ENCODE measurements around the gene RNF126. TPM values are rescaled to one million over a fixed set of nuclear protein-coding genes. Genes with fewer than 3 reads are reported as not detected.

Gene RNF126
- total RNA-seq, 2 donors from 2014 or later = 54.6 to 74.7 TPM

- peaks cover 5% of the 10 kb centered on the region for H3K36me3 ChIP-seq
- TF ChIP-seq, protein P1, sequence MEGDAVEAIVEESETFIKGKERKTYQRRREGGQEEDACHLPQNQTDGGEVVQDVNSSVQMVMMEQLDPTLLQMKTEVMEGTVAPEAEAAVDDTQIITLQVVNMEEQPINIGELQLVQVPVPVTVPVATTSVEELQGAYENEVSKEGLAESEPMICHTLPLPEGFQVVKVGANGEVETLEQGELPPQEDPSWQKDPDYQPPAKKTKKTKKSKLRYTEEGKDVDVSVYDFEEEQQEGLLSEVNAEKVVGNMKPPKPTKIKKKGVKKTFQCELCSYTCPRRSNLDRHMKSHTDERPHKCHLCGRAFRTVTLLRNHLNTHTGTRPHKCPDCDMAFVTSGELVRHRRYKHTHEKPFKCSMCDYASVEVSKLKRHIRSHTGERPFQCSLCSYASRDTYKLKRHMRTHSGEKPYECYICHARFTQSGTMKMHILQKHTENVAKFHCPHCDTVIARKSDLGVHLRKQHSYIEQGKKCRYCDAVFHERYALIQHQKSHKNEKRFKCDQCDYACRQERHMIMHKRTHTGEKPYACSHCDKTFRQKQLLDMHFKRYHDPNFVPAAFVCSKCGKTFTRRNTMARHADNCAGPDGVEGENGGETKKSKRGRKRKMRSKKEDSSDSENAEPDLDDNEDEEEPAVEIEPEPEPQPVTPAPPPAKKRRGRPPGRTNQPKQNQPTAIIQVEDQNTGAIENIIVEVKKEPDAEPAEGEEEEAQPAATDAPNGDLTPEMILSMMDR (IDR thresholded peaks at IDR 0.05) = no peak
- no peak overlapping the region for H3K4me3 ChIP-seq
- DNase-seq = no peak
- H3K27ac ChIP-seq = no peak overlapping the region
- no peaks in the 10 kb centered on the region for H3K9me3 ChIP-seq
- no peak overlapping the region for H3K9ac ChIP-seq (ENCODE audit: low read depth in 2 of 2, low read length in 2 of 2)
- no peaks in the 10 kb centered on the region for H3K4me1 ChIP-seq
- intact Hi-C loops (cut with DNase I) = no loop called here
- H3K27me3 ChIP-seq = peaks cover 9% of the 10 kb centered on the region
Measured at GRCh38 chr19:616062-616700, 46.8 kb downstream of the RNF126 start.

DNA sequence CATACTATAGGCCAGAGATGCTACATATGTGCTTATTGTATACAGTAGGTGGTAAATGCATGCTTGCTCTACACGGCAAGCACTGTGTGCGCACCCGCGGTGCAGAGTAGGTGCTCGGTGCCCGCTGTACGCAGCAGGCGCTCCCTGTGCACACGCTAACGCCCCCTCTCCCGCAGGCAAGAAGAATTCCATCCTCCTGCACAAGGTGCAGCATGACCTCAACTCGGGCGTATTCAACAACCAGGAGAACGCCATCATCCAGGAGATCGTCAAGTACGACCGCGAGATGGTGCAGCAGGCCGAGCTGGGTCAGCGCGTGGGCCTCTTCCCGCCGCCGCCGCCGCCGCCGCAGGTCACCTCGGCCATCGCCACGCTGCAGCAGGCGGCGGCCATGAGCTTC is 47.4 kb downstream of the RNF126 start:
- peaks cover 5% of the 10 kb centered on the region for H3K36me3 ChIP-seq
- H3K27ac ChIP-seq = no peak overlapping the region
- intact Hi-C loops (cut with DNase I) = no loop called here
- peaks cover 14% of the 10 kb centered on the region for H3K27me3 ChIP-seq
- no peak for DNase-seq
- H3K9ac ChIP-seq (ENCODE audit: low read depth in 2 of 2, low read length in 2 of 2) = no peak overlapping the region
- no peak overlapping the region for H3K4me3 ChIP-seq
- no peaks in the 10 kb centered on the region for H3K9me3 ChIP-seq
- TF ChIP-seq, protein P1 (IDR thresholded peaks at IDR 0.05) = no peak
- no peaks in the 10 kb centered on the region for H3K4me1 ChIP-seq

DNA sequence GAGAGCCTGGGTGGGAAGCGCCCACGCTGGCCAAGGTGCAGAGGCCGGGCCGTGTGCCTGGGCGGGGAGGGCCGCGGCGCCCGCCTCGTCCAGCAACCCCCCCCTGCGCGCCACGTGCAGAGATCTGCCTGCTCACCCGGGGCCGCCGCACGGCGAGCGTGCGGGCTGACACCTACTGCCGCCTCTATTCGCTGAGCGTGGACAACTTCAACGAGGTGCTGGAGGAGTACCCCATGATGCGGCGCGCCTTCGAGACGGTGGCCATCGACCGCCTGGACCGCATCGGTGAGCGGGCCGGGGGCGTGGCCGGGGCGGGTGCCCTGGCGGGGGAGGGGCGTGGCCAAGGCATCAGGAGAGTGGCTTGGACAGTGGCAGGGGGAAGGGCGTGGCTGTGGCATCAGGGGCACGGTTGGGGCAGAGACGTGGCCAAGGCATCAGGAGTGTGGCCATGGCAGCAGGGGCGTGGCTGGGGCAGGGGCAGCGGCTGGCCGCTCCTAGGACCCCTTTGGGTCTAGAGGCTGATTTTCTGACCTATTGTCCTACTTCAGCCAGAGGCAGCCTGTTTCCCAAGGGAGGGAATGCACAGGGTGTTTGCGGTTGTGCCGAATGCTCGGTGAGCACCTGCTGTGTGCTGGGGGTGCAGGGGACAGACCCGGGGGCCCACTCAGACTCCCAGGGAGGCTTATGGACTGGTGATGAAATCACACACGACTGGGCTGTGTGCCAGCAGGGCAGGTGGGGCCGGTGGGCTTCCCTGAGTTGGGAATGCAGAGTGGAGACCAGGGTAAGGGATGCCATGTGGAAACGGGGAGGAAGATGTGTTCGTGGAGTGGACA is 49.1 kb downstream of the RNF126 start:
- intact Hi-C loops (cut with DNase I) = no loop called here
- Histone ChIP-seq H3K4me3 (no peak overlapping the region), H3K4me1 (no peaks in the 10 kb centered on the region), H3K36me3 (no peaks in the 10 kb centered on the region), H3K27ac (no peak overlapping the region), H3K9ac (ENCODE audit: low read depth in 2 of 2, low read length in 2 of 2) (no peak overlapping the region), H3K27me3 (peaks cover 28% of the 10 kb centered on the region), H3K9me3 (no peaks in the 10 kb centered on the region)
- DNase-seq = no peak
- TF ChIP-seq, protein P1 (IDR thresholded peaks at IDR 0.05) = no peak

DNA sequence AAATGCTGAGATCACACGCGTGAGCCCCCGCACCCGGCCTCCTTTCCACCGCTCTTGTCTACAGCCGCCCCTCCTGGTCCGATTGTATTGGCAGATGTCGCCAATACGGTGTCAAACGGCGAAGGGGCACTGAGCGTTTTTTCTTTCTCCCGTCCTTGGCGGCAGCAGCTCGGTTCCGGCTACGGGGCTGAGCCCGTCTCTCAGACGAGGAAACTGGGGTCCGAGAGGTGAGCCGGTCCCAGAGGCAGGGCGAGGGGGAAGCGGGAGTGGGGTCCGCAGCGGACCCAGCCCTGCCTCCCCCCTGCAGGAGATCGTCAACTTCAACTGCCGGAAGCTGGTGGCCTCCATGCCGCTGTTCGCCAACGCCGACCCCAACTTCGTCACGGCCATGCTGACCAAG is 50.1 kb downstream of the RNF126 start:
- intact Hi-C loops (cut with DNase I) = no loop called here

GRCh38 chr19:611481-611868 is 51.5 kb downstream of the RNF126 start:
- intact Hi-C loops (cut with DNase I) = no loop called here
- Histone ChIP-seq H3K27ac (no peak overlapping the region), H3K4me1 (no peaks in the 10 kb centered on the region), H3K4me3 (no peak overlapping the region), H3K36me3 (no peaks in the 10 kb centered on the region), H3K9ac (ENCODE audit: low read depth in 2 of 2, low read length in 2 of 2) (no peak overlapping the region), H3K9me3 (no peaks in the 10 kb centered on the region), H3K27me3 (peaks cover 28% of the 10 kb centered on the region)
- TF ChIP-seq, protein P1 (IDR thresholded peaks at IDR 0.05) = no peak
- DNase-seq = no peak

More for the DNA sequence above, 50.1 kb downstream of the RNF126 start:
- Histone ChIP-seq H3K4me3 (no peak overlapping the region), H3K4me1 (no peaks in the 10 kb centered on the region), H3K9me3 (no peaks in the 10 kb centered on the region), H3K27me3 (peaks cover 28% of the 10 kb centered on the region), H3K9ac (ENCODE audit: low read depth in 2 of 2, low read length in 2 of 2) (no peak overlapping the region), H3K27ac (no peak overlapping the region), H3K36me3 (no peaks in the 10 kb centered on the region)
- TF ChIP-seq, protein P1 (IDR thresholded peaks at IDR 0.05) = no peak
- no peak for DNase-seq
